Raji (cell line): ENCODE results near the gene EVI5.

ENCODE experiments used
- POLR2A ChIP-seq: IDR thresholded peaks from 2 replicates; pipeline ENCODE4 v1.6.1; 2011; ENCODE audit warnings: low read depth, low read length, control low read depth; ENCODE audit not compliant: insufficient read depth

Gene EVI5

DNA sequence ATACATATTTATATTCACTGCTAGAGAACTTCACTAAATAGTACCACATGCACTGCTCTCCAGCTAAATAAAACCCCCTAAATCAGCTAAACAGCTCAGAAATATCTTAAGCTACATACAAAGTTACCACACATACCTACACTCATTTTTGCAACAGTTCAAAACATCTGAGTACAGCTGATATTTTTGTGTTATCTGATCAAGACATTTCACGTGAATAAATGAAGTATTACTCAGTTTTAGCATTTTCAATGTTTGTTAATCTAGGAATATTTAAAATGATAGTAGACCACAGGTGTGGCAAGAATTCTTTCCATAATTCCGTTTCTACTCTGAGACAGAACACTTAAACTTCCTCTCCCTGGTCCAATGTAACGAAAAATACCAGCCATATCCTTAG is 20.8 kb downstream of the EVI5 start:
- TF ChIP-seq POLR2A: no peak

DNA sequence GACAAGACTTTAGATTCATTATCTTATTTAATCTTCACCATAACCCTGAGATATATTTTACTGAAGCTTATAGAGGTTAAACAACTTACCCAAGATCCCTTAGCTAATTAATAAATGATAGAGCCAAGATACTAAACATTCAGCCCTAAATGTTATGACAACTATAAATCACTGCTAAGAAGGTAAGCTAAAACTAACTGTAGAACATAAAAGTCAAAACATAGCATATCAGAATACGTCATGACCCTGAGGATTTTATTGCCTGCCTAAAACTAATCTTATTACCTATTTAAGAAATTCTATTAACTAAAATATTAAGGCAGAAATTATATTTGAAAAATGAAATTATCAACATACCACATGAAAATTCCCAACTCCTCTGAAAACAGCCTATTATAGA is 22.6 kb downstream of the EVI5 start:
- no peak for TF ChIP-seq POLR2A

DNA sequence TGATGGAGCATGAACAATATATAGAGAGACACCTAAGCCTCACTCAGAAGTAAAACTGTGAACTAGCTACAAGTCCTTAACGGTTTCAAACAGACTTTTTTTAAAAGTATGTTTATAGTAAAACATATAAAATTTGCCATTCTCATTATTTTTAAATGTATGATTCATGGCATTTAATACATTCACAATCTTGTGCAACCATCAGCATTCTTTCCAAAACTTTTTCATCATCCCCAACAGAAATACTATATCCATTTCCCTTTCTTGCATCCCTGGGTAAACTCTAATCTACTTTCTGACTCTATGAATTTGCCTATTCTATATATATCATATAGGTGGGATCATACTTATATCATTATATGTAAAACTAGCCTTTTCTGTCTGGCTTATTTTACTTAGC is 25.5 kb downstream of the EVI5 start:
- no peak for TF ChIP-seq POLR2A

DNA sequence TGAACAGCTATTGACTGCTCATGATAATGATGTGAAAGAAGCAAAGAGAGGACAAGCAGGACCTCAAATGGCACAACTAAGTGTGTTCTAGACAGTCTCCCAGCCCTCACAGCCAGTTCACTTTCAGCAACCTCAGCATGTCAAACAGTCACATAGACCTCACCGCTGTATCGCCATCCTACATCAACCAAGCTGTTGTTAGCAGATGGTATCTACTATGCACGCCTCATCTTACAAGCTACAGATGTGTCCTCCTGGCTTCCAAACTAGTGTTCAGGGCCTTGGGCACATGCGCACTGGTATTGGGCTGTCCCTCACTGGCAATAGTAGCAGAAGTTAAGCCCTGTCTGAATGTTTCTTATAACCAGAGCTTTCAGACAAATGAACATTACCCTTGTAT is 28.4 kb downstream of the EVI5 start:
- no peak for TF ChIP-seq POLR2A

DNA sequence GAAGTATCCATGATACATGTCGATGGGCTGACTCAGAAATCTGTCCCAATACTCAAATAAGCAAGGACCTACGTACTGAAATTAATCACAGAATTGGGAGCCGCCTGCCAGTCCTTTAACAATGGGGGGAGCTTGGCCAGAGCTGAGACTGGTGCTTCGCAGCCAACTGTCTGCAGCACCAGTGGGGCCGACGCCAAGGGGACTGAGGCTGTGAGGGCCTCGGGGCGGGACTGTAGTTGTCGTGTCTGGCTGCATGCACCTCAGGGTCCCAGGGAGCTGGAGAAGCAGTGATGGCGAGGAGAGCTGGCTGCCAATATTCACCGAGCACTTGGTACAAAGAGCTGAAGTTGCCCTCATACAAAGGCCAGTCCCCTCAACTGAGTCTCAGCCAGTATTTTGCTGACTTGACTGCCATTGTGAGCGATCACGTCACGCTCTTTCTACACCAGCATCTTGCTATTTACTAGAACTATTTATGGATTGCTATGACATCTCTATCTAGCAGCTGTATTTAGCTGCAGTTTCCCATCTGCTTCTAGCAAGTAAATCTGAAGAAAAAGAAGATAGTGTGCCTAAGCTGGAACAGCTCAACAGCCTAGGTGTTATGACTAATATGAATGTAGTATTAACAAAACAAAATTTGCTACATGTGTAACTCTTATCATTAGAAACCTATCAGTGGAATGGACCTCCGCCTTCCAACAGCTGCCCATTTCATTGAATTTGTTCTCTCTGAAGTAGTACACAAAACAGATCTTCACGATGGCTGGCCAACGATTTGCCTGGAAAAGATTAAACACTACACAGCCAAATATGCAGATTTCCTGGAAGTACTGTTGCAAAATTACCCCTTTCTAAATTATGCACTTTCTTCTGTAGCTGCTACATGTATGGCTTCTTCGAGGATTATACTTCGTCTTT is 29.1 kb downstream of the EVI5 start:
- no peak for TF ChIP-seq POLR2A

DNA sequence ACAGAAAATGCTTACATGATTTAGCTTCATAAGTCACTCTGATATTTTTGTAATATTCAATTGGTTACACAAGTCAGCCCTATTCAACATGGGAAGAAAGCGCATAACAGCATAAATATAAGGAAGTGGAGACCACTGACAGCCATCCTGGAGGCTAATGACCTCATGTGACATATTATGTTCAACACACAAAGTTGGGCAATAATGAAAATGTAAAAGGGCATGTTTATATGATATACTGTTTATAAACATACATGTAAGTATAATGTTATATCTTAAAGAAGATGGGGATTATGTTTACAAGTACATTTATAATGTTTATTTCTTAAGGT is 30.2 kb downstream of the EVI5 start:
- no peak for TF ChIP-seq POLR2A

DNA sequence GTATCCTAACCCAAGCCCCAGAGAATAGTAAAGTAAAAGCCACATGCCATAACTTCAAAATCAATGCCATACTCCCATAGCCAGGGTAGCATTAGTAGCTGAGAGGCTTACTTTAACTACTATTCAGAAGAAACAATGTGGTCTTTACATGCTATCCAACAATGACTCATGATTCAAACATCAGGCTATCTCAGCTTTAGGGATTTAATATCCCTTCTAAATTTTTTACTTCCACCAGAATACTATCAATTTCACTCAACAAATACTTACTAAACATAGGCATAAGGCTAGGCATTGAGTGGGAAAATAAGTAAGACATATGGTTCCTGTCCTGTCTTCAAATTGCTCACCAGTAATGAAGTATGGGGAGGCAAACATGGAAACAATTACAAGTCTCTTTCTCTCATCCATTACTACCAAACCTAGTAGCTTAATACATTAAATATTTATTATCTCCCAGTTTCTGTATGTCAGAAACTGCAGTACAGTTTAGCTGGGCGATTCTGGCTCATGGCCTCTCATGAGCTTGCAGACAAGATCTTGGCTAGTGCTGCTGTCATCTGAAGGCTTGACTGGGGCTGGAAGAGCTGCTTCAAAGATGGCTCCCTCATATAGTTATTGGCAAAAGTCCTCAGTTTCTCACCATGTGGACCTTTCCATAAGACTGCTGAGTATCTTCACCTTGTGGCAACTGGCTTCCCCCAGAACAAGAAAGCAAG is 30.7 kb downstream of the EVI5 start:
- no peak for TF ChIP-seq POLR2A

DNA sequence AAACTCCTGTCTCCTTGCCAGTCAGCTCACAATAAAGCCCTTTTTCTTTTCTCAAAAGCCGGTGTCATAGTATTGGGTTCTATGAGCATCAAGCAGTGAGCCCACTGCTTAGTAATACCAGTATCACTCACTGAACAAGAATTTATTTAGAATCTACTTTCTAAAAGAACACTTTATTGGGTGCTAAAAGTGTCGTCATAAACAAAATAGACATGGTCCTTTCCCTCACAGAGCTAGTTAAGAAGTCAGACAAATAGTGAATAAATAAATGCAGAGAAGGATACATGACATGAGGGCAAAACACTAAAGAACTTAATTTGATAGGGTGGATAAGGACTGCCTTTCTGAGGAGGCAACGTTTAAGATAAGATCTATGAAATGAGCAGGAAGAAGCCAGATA is 32.2 kb downstream of the EVI5 start:
- TF ChIP-seq POLR2A: no peak

DNA sequence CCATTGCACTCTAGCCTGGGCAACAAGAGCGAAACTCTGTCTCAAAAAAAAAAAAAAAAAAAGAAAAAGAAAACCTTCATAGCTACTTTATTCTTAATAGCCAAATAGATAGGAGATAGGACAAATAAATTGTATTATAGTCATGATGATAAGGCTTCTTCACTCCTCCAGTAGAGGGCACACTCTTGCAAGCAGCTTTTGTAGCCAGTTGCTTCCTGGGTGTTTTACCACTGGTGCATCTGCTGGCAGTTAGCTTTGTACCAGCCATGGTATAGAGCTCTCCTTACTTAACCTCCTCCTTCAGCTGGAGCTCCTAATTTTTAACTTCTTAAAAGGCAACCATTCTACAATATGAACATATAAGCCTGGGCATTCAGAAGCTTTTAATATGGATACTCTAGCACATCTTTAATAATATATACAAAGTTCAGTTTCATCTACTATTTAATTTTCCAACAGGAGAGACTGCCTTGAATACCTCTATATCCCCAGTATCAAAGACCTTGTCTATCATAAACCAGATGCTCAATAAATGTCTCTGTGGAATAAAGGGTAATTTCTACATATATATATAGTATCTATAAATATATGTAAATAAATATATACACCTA is 35.8 kb downstream of the EVI5 start:
- TF ChIP-seq POLR2A: no peak

DNA sequence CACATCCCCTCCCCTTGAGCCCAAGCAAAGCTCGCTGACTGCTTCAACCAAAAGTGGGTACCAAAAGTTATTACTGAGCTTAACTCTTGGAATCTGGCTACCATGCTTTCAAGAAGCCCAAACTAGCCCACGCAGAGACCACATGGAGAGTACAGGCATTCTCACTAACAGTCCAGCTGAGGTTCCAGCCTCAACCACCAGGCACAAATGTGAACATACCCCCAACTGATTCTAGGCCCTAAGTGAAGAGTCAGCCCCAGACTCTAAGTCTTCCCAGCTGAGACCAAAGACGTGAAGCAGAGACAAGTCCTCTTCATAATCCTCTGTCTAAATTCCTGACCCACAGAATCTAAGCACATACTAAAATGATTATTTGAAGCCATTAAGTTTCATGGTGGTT is 36.8 kb downstream of the EVI5 start:
- no peak for TF ChIP-seq POLR2A

DNA sequence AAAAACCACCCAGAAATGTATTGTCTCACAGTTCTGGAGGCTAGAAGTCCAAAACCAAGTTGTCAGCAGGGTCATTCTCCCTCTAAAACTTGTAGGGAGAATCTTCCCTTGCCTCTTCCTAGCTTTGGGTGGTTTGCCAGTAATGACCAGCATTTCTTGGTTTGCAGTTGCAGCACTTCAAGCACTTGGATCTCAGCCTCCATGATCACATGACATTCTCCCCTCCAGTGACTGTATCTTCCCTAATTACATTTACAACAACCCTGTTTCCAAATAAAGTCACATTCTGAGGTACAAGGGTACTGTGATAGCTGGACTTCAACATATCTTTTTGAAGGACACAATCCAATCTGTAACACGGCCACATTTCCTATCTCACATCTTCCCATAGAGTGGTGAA is 37.2 kb downstream of the EVI5 start:
- TF ChIP-seq POLR2A: no peak

DNA sequence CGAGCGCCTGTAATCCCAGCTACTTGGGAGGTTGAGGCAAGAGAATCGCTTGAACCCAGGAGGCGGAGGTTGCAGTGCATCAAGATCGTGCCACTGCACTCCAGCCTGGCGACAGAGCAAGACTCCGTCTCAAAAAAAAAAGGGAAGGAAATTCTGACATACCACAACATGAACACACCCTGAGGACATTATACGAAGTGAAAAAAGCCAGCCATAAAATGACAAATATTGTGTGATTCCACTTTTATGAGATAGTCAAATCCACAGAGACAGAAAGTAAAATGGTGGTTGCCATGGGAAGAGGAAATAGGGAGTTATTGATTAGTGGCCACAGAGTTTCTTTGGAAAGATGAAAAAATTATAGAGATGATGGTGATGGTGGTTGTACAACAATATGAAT is 41.7 kb downstream of the EVI5 start:
- no peak for TF ChIP-seq POLR2A

DNA sequence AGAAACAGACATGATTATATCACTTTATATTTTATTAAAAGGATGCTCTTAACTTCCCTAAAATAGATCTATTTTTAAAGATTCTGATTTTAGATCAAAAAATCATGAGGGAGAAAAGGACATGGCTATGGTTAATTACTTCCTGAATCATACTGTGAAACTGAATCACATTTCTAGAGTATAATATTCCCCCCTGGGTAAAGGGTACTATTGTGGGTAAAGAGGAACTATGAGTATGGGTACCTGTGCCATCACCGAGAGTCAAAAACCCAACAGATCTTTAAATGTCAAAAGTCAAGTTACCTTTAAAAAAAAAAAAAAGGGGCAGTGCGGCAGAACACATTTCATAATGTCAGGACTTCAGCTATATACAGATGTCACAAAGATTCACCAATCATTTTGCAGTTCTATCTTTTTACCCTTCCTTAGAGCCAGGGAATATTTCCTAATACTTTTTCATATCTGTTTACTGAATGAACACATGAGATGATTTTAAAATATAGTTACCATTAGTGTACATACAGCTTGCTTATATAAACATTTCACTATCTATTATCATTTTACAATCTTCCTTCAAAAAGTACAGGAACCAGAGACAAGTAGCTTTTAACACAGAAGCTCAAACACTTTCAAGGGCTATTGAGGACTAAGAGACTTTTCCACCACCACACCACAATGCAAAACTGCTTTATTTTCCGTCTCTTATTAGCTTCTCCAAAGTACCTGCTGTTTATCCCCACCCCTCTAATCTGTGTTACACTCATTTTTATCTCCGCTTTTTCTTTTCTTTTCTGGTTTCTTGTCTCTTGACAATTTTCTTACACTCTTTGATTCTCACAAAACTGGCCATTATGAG is 45.0 kb downstream of the EVI5 start:
- TF ChIP-seq POLR2A: no peak

DNA sequence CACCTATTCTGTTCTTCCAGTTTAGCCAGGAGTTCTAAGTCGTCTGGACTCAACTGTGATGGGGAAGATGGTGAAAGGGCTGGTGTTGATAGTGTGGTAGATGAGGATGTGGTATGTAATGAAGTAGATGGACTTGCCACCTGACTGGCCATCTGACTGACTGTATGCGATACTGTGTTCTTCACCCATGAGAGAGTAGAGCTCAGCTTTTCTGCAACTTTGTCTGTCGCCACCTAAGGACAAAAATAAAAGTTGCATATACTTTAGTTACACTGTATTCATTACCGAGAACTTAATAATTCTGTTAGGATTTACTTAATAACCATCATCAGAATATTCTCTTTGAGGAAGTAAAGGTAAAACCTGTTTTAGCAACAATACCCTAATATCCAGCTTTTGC is 48.5 kb downstream of the EVI5 start:
- TF ChIP-seq POLR2A: no peak

DNA sequence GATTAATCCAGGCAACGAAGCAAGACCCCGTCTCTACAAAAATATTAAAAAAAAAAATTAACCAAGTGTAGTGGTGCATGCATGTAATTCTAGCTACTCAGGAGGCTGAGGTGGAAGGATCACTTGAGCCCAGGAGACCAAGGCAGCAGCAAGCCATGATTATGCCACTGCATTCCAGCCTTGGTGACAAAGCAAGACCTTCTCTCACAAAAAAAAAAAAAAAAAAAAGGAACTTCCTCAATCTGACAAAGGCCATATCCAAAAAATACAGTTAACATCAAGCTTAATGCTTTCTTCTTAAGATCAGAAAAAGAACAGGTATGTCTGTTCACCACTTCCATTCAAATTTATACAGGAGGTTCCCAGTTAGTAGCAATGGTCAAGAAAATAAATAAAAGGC is 54.4 kb downstream of the EVI5 start:
- TF ChIP-seq POLR2A: no peak
